Measurements from ENCODE around the gene ARHGAP15. TPM values are rescaled to one million over a fixed set of nuclear protein-coding genes. Genes with fewer than 3 reads are reported as not detected.

Gene ARHGAP15
- polyA plus RNA-seq, 1 donor from 2014 or later, result 0.30 TPM

DNA sequence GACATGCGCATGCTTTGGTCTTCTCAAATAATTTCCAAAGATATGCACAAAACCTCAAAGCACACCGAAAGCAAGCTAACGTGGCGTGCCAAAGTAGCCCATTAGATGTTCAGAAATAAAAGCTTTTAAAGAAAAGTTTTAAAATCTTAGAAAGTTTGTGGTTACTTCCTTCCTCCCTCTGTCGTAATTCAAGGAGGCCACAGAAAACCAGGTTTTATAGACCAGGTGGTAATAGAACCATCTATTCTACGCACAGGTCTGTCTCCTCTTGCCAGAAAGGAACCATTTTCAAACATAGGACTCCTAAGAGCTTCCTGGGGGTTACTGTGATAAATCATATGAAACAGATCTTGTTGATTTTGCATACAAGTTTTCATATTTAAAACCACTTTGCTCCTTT lies 487.2 kb downstream of the ARHGAP15 start:
- Histone ChIP-seq H3K4me3 (ENCODE audit: low read length) (no peak overlapping the region), H4K20me1 (ENCODE audit: insufficient read depth) (no peaks in the 10 kb centered on the region), H3F3A (ENCODE audit: insufficient read depth, low read length, poor library complexity, severe bottlenecking) (no peaks in the 10 kb centered on the region), H3K27me3 (ENCODE audit: insufficient read depth, low read depth, low read length) (no peaks in the 10 kb centered on the region), H3K4me2 (ENCODE audit: low read length) (no peak overlapping the region), H3K36me3 (ENCODE audit: insufficient read depth, low read length) (no peaks in the 10 kb centered on the region), H3K27ac (ENCODE audit: low read length) (no peak overlapping the region), H3K9me3 (ENCODE audit: low read length) (no peaks in the 10 kb centered on the region), H3K9me2 (ENCODE audit: insufficient read depth, low read length) (no peaks in the 10 kb centered on the region), H3K9ac (ENCODE audit: low read length) (no peak overlapping the region), H3K79me2 (replicated peaks; ENCODE audit: insufficient read depth, low read length) (no peaks in the 10 kb centered on the region), H2AFZ (ENCODE audit: low read depth, low read length) (no peak overlapping the region)
- TF ChIP-seq, protein P1, sequence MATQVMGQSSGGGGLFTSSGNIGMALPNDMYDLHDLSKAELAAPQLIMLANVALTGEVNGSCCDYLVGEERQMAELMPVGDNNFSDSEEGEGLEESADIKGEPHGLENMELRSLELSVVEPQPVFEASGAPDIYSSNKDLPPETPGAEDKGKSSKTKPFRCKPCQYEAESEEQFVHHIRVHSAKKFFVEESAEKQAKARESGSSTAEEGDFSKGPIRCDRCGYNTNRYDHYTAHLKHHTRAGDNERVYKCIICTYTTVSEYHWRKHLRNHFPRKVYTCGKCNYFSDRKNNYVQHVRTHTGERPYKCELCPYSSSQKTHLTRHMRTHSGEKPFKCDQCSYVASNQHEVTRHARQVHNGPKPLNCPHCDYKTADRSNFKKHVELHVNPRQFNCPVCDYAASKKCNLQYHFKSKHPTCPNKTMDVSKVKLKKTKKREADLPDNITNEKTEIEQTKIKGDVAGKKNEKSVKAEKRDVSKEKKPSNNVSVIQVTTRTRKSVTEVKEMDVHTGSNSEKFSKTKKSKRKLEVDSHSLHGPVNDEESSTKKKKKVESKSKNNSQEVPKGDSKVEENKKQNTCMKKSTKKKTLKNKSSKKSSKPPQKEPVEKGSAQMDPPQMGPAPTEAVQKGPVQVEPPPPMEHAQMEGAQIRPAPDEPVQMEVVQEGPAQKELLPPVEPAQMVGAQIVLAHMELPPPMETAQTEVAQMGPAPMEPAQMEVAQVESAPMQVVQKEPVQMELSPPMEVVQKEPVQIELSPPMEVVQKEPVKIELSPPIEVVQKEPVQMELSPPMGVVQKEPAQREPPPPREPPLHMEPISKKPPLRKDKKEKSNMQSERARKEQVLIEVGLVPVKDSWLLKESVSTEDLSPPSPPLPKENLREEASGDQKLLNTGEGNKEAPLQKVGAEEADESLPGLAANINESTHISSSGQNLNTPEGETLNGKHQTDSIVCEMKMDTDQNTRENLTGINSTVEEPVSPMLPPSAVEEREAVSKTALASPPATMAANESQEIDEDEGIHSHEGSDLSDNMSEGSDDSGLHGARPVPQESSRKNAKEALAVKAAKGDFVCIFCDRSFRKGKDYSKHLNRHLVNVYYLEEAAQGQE (IDR thresholded peaks at IDR 0.05; ENCODE audit: borderline replicate concordance), result no peak
- TF ChIP-seq EP300 (conservative IDR thresholded peaks at IDR 0.05; ENCODE audit: poor library complexity, severe bottlenecking) (no peak), MXI1 (conservative IDR thresholded peaks at IDR 0.05; ENCODE audit: poor library complexity, severe bottlenecking) (no peak), EZH2 (IDR thresholded peaks at IDR 0.05; ENCODE audit: borderline replicate concordance, insufficient read depth, low read length, poor library complexity, severe bottlenecking) (no peak)

DNA sequence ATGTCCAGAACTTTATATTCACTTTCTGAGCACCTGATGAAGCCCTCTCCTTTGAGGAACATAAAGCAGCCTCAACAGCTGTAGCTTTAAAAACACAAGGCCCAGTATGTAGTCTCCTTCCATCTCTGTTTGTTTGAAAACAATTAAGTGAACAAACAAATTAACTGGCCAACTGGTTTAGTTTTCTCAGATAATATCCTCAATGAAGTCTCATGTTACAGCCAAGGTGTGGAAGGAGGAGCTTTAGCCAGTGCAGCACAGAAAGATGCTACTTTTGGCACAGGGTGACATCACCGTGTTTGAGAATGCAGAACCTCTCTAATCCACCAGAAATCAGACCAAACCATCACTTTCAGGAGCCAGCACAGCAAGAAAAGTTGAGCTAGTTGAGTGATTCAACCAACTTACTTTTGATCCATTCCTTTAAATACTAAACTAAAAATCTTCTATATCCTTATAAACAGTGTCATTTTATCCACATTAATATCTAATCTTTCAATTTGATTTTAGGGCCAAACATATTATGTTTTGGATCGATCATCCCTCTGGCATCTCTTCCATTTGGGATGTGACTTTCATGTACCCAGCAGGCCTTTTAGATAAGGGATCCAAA lies 488.7 kb downstream of the ARHGAP15 start:
- H3K4me2 ChIP-seq (ENCODE audit: low read length), result no peak overlapping the region
- H3K9me3 ChIP-seq (ENCODE audit: low read length), result no peaks in the 10 kb centered on the region
- no peak overlapping the region for H3K27ac ChIP-seq (ENCODE audit: low read length)
- H3F3A ChIP-seq (ENCODE audit: insufficient read depth, low read length, poor library complexity, severe bottlenecking), result no peaks in the 10 kb centered on the region
- H3K4me3 ChIP-seq (ENCODE audit: low read length), result no peak overlapping the region
- H3K9me2 ChIP-seq (ENCODE audit: insufficient read depth, low read length), result no peaks in the 10 kb centered on the region
- H3K79me2 ChIP-seq (replicated peaks; ENCODE audit: insufficient read depth, low read length), result no peaks in the 10 kb centered on the region
- no peaks in the 10 kb centered on the region for H3K36me3 ChIP-seq (ENCODE audit: insufficient read depth, low read length)
- no peak overlapping the region for H3K9ac ChIP-seq (ENCODE audit: low read length)
- no peaks in the 10 kb centered on the region for H4K20me1 ChIP-seq (ENCODE audit: insufficient read depth)
- H2AFZ ChIP-seq (ENCODE audit: low read depth, low read length), result no peak overlapping the region
- no peaks in the 10 kb centered on the region for H3K27me3 ChIP-seq (ENCODE audit: insufficient read depth, low read depth, low read length)
- no peak for TF ChIP-seq EP300 (conservative IDR thresholded peaks at IDR 0.05; ENCODE audit: poor library complexity, severe bottlenecking)
- TF ChIP-seq, protein P1 (IDR thresholded peaks at IDR 0.05; ENCODE audit: borderline replicate concordance), result no peak
- TF ChIP-seq SMC3 (conservative IDR thresholded peaks at IDR 0.05; ENCODE audit: poor library complexity), result no peak
- no peak for TF ChIP-seq EZH2 (IDR thresholded peaks at IDR 0.05; ENCODE audit: borderline replicate concordance, insufficient read depth, low read length, poor library complexity, severe bottlenecking)
- TF ChIP-seq RAD21 (conservative IDR thresholded peaks at IDR 0.05), result no peak
- TF ChIP-seq, protein P2, sequence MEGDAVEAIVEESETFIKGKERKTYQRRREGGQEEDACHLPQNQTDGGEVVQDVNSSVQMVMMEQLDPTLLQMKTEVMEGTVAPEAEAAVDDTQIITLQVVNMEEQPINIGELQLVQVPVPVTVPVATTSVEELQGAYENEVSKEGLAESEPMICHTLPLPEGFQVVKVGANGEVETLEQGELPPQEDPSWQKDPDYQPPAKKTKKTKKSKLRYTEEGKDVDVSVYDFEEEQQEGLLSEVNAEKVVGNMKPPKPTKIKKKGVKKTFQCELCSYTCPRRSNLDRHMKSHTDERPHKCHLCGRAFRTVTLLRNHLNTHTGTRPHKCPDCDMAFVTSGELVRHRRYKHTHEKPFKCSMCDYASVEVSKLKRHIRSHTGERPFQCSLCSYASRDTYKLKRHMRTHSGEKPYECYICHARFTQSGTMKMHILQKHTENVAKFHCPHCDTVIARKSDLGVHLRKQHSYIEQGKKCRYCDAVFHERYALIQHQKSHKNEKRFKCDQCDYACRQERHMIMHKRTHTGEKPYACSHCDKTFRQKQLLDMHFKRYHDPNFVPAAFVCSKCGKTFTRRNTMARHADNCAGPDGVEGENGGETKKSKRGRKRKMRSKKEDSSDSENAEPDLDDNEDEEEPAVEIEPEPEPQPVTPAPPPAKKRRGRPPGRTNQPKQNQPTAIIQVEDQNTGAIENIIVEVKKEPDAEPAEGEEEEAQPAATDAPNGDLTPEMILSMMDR (IDR thresholded peaks at IDR 0.05; ENCODE audit: poor library complexity, severe bottlenecking), result no peak
- no peak for TF ChIP-seq MXI1 (conservative IDR thresholded peaks at IDR 0.05; ENCODE audit: poor library complexity, severe bottlenecking)
- TF ChIP-seq POLR2AphosphoS5 (IDR thresholded peaks at IDR 0.05), result no peak
- TF ChIP-seq TAF1 (IDR thresholded peaks at IDR 0.05; ENCODE audit: low read depth), result no peak
